ENCODE data around the gene NOS2. TPM values are rescaled to one million over a fixed set of nuclear protein-coding genes. Genes with fewer than 3 reads are reported as not detected.

Gene NOS2
- total RNA-seq, 3 donors from 2014 or later (not counting 1 experiment from before 2014, with no cell fraction given): 0.19 to 0.20 TPM; not detected in 1

GRCh38 chr17:27768858-27769410 lies 31.4 kb downstream of the NOS2 start:
- Histone ChIP-seq H3K27me3 (ENCODE audit: control insufficient read depth, insufficient read depth, low read length) (no peaks in the 10 kb centered on the region), H3K27ac (ENCODE audit: low read length) (no peak overlapping the region), H3K36me3 (ENCODE audit: control insufficient read depth, insufficient read depth, low read length) (no peaks in the 10 kb centered on the region), H3K4me1 (ENCODE audit: control insufficient read depth, insufficient read depth, low read length) (no peaks in the 10 kb centered on the region), H3K9me3 (ENCODE audit: control insufficient read depth, insufficient read depth, low read length) (no peaks in the 10 kb centered on the region), H3K4me3 (ENCODE audit: low read length) (no peak overlapping the region)
- H3K4me1 Mint-ChIP-seq: no peaks in the 10 kb centered on the region
- H3K27ac Mint-ChIP-seq: no peak overlapping the region
- TF ChIP-seq CTCF (IDR thresholded peaks at IDR 0.05): no peak
- no peaks in the 10 kb centered on the region for H3K36me3 Mint-ChIP-seq
- H3K9me3 Mint-ChIP-seq: no peaks in the 10 kb centered on the region
- DNase-seq (no peak), ATAC-seq (no peak)
- intact Hi-C loops (cut with micrococcal nuclease): no loop called here
- WGBS (ENCODE audit: insufficient coverage): 87% methylated on average over 11 of the region's 11 CpGs
- H3K4me3 Mint-ChIP-seq: no peak overlapping the region
- no peaks in the 10 kb centered on the region for H3K27me3 Mint-ChIP-seq (ENCODE audit: low read depth in 2 of 2)

- DNase-seq: no peak
- Histone ChIP-seq H3K4me1 (ENCODE audit: control insufficient read depth, insufficient read depth, low read length) (no peaks in the 10 kb centered on the region), H3K9me3 (ENCODE audit: control insufficient read depth, insufficient read depth, low read length) (no peaks in the 10 kb centered on the region), H3K27ac (ENCODE audit: low read length) (no peak overlapping the region), H3K36me3 (ENCODE audit: control insufficient read depth, insufficient read depth, low read length) (no peaks in the 10 kb centered on the region), H3K4me3 (ENCODE audit: low read length) (no peak overlapping the region), H3K27me3 (ENCODE audit: control insufficient read depth, insufficient read depth, low read length) (no peaks in the 10 kb centered on the region)
- Mint-ChIP-seq H3K27me3 (ENCODE audit: low read depth in 2 of 2) (no peaks in the 10 kb centered on the region), H3K4me3 (no peak overlapping the region), H3K36me3 (no peaks in the 10 kb centered on the region), H3K27ac (no peak overlapping the region), H3K4me1 (no peaks in the 10 kb centered on the region), H3K9me3 (no peaks in the 10 kb centered on the region)
- intact Hi-C loops (cut with micrococcal nuclease): no loop called here
- no peak for TF ChIP-seq CTCF (IDR thresholded peaks at IDR 0.05)
- no peak for ATAC-seq
- WGBS (ENCODE audit: insufficient coverage): 87% methylated on average over 12 of the region's 12 CpGs
These were observed 33.9 kb downstream of the NOS2 start for GRCh38 chr17:27766438-27766837.

GRCh38 chr17:27765353-27765752 lies 35.0 kb downstream of the NOS2 start:
- Histone ChIP-seq H3K36me3 (ENCODE audit: control insufficient read depth, insufficient read depth, low read length) (no peaks in the 10 kb centered on the region), H3K27me3 (ENCODE audit: control insufficient read depth, insufficient read depth, low read length) (no peaks in the 10 kb centered on the region), H3K27ac (ENCODE audit: low read length) (no peak overlapping the region), H3K9me3 (ENCODE audit: control insufficient read depth, insufficient read depth, low read length) (no peaks in the 10 kb centered on the region), H3K4me3 (ENCODE audit: low read length) (no peak overlapping the region), H3K4me1 (ENCODE audit: control insufficient read depth, insufficient read depth, low read length) (no peaks in the 10 kb centered on the region)
- H3K36me3 Mint-ChIP-seq: no peaks in the 10 kb centered on the region
- H3K27ac Mint-ChIP-seq: no peak overlapping the region
- TF ChIP-seq CTCF (IDR thresholded peaks at IDR 0.05): no peak
- no peak overlapping the region for H3K4me3 Mint-ChIP-seq
- intact Hi-C loops (cut with micrococcal nuclease): no loop called here
- 91% methylated on average over 9 of the region's 9 CpGs for WGBS (ENCODE audit: insufficient coverage)
- no peaks in the 10 kb centered on the region for H3K9me3 Mint-ChIP-seq
- no peaks in the 10 kb centered on the region for H3K4me1 Mint-ChIP-seq
- DNase-seq (no peak), ATAC-seq (no peak)
- H3K27me3 Mint-ChIP-seq (ENCODE audit: low read depth in 2 of 2): no peaks in the 10 kb centered on the region

GRCh38 chr17:27764589-27764988 lies 35.7 kb downstream of the NOS2 start:
- H3K36me3 Mint-ChIP-seq: no peaks in the 10 kb centered on the region
- Histone ChIP-seq H3K36me3 (ENCODE audit: control insufficient read depth, insufficient read depth, low read length) (no peaks in the 10 kb centered on the region), H3K4me1 (ENCODE audit: control insufficient read depth, insufficient read depth, low read length) (no peaks in the 10 kb centered on the region), H3K27me3 (ENCODE audit: control insufficient read depth, insufficient read depth, low read length) (no peaks in the 10 kb centered on the region), H3K4me3 (ENCODE audit: low read length) (no peak overlapping the region), H3K27ac (ENCODE audit: low read length) (no peak overlapping the region), H3K9me3 (ENCODE audit: control insufficient read depth, insufficient read depth, low read length) (no peaks in the 10 kb centered on the region)
- no peak overlapping the region for H3K27ac Mint-ChIP-seq
- intact Hi-C loops (cut with micrococcal nuclease): no loop called here
- ATAC-seq: no peak
- no peak for TF ChIP-seq CTCF (IDR thresholded peaks at IDR 0.05)
- DNase-seq: no peak
- no peaks in the 10 kb centered on the region for H3K4me1 Mint-ChIP-seq
- H3K27me3 Mint-ChIP-seq (ENCODE audit: low read depth in 2 of 2): no peaks in the 10 kb centered on the region
- WGBS (ENCODE audit: insufficient coverage): 78% methylated on average over 4 of the region's 4 CpGs
- H3K4me3 Mint-ChIP-seq: no peak overlapping the region
- H3K9me3 Mint-ChIP-seq: no peaks in the 10 kb centered on the region

Data from natural killer cell (primary cell).